CD4-positive, alpha-beta T cell treated with Interleukin-4 for 4 hours (primary cell): ENCODE measurements around the gene TFDP2.
"Not testable (repeated sequence)": the region's sequence is repeated elsewhere in the genome, so short reads cannot be mapped to it uniquely, and the experiment has no call there.

Source experiments
- DNase-seq: peaks from one replicate; pipeline ENCODE4 v3.0.0-alpha.2; 2020

The TFDP2 gene

GRCh38 chr3:141955175-141955574 lies 194.2 kb downstream of the TFDP2 start:
- DNase-seq = no peak

- DNase-seq = no peak
These were observed 196.7 kb downstream of the TFDP2 start for GRCh38 chr3:141952611-141953010.

GRCh38 chr3:141950572-141951493 lies 198.5 kb downstream of the TFDP2 start:
- no peak for DNase-seq

- DNase-seq = no peak
These were observed 199.4 kb downstream of the TFDP2 start for GRCh38 chr3:141949972-141950371.

GRCh38 chr3:141949399-141949798 lies 199.9 kb downstream of the TFDP2 start:
- no peak for DNase-seq

GRCh38 chr3:141945726-141946485 lies 203.4 kb downstream of the TFDP2 start:
- DNase-seq = no peak

- DNase-seq = no peak
These were observed 207.3 kb downstream of the TFDP2 start for GRCh38 chr3:141942006-141942405.

GRCh38 chr3:141941093-141941492 lies 208.3 kb downstream of the TFDP2 start:
- no peak for DNase-seq

GRCh38 chr3:141940194-141940776 lies 209.1 kb downstream of the TFDP2 start:
- no peak for DNase-seq

GRCh38 chr3:141939759-141940158 lies 209.6 kb downstream of the TFDP2 start:
- no peak for DNase-seq

GRCh38 chr3:141938011-141938500 lies 211.3 kb downstream of the TFDP2 start:
- DNase-seq = no peak

- DNase-seq = no peak
These were observed 215.0 kb downstream of the TFDP2 start for GRCh38 chr3:141934354-141934753.

- no peak for DNase-seq
These were observed 215.7 kb downstream of the TFDP2 start for GRCh38 chr3:141933421-141934300.

GRCh38 chr3:141930801-141931200 lies 218.5 kb downstream of the TFDP2 start:
- no peak for DNase-seq

GRCh38 chr3:141929341-141929995 lies 219.9 kb downstream of the TFDP2 start:
- no peak for DNase-seq

- DNase-seq = no peak
These were observed 220.6 kb downstream of the TFDP2 start for GRCh38 chr3:141928631-141929270.

GRCh38 chr3:141926929-141927328 lies 222.4 kb downstream of the TFDP2 start:
- DNase-seq = no peak

- DNase-seq = not testable (repeated sequence)
These were observed 223.7 kb downstream of the TFDP2 start for GRCh38 chr3:141925677-141926076.

- no peak for DNase-seq
These were observed 228.0 kb downstream of the TFDP2 start for GRCh38 chr3:141921316-141921715.

- DNase-seq = no peak
These were observed 228.6 kb downstream of the TFDP2 start for GRCh38 chr3:141920701-141921100.

- no peak for DNase-seq
These were observed 233.6 kb downstream of the TFDP2 start for GRCh38 chr3:141915766-141916165.
